Spleen (tissue), 7 donors: ENCODE data around the gene DAB1.

Experiments
- CTCF ChIP-seq, 11 experiments: fragments of 200-600 bp in 7 of 11; fragments of 450-650 bp in 4 of 11; sonication (generic) in 4 of 11; IDR thresholded peaks in 8 of 11; conservative IDR thresholded peaks in 3 of 11; 1 replicate in 7 of 11; 2 replicates in 4 of 11; pipeline versions ENCODE4 v1.4.0 to v1.8.0; 2016 to 2021; ENCODE audit warnings: antibody characterized with exemption in 11 of 11, inconsistent platforms in 4 of 11, mild to moderate bottlenecking in 1 of 11
- POLR2A ChIP-seq, 3 donors: fragments of 450-650 bp; IDR thresholded peaks; one replicate each; pipeline ENCODE4 v1.5.1; 2017; ENCODE audit warnings: antibody characterized with exemption in 3 of 3, mild to moderate bottlenecking in 1 of 3
- donor health status: DM: no; HTN: no; CAD: no; lungs with moderate emphysema.
- donor health status: DM: no; HTN: no; CAD: no.
- donor health status: DM: no; HTN: no; CAD: no.

GRCh38 chr1:57222307-57222706 lies 201.6 kb downstream of the DAB1 start:
- TF ChIP-seq POLR2A (IDR thresholded peaks at IDR 0.05) (no peak), CTCF (IDR thresholded peaks at IDR 0.05 in 8 of 11, conservative IDR thresholded peaks at IDR 0.05 in 3 of 11) (no peak)
